OCI-LY7 (cell line): ENCODE results near the gene COX19. TPM values are rescaled to one million over a fixed set of nuclear protein-coding genes. Genes with fewer than 3 reads are reported as not detected.

ENCODE experiments used
- BruUV-seq: library from RNA; stranded (reverse); fragments of 400-500 nt; replicated peaks from 2 replicates; lab custom pipeline; 2021; lab: Mats Ljungman, UMichigan
- CTCF ChIA-PET: fragments of 300-600 bp; sonication (Branson Sonifier 250); formaldehyde crosslinking; loops from one replicate; lab custom pipeline; 2022; ENCODE audit warnings: antibody characterized with exemption; ENCODE audit not compliant: unreplicated experiment; lab: Charles Lee
- POLR2A ChIA-PET: fragments of 300-600 bp; sonication (Branson Sonifier 250); formaldehyde crosslinking; loops from one replicate; lab custom pipeline; 2022; ENCODE audit warnings: antibody characterized with exemption; lab: Charles Lee
- DNase-seq: peaks from one replicate; pipeline ENCODE4 v3.0.0-alpha.2; 2015; ENCODE audit warnings: low spot score
- H2AFZ ChIP-seq: fragments of 200-600 bp; sonication (generic), shearing (Covaris generic); 2 replicates; pipeline ENCODE4 v1.6.1; 2014; ENCODE audit warnings: mild to moderate bottlenecking, antibody characterized with exemption, low read length, moderate library complexity
- H3K27ac ChIP-seq: fragments of 200-600 bp; sonication (generic); 2 replicates; pipeline ENCODE4 v1.5.1; 2014; ENCODE audit warnings: mixed run types, low read depth, mild to moderate bottlenecking, moderate library complexity, low read length, inconsistent platforms; ENCODE audit not compliant: poor library complexity, severe bottlenecking
- H3K36me3 ChIP-seq: fragments of 200-600 bp; sonication (generic); 2 replicates; pipeline ENCODE4 v1.6.1; 2014; ENCODE audit warnings: mild to moderate bottlenecking, antibody characterized with exemption, low read length, moderate library complexity, mixed read lengths; ENCODE audit not compliant: insufficient read depth
- H3K4me1 ChIP-seq: fragments of 200-600 bp; sonication (generic); 2 replicates; pipeline ENCODE4 v1.5.1; 2014; ENCODE audit warnings: mild to moderate bottlenecking, low read length; ENCODE audit not compliant: insufficient read depth, poor library complexity, severe bottlenecking
- H3K4me2 ChIP-seq: fragments of 200-600 bp; sonication (generic); 2 replicates; pipeline ENCODE4 v1.6.1; 2014; ENCODE audit warnings: mild to moderate bottlenecking, low read length
- H3K4me3 ChIP-seq: fragments of 200-600 bp; sonication (generic); 2 replicates; pipeline ENCODE4 v1.5.1; 2014; ENCODE audit warnings: mild to moderate bottlenecking, low read depth, low read length; ENCODE audit not compliant: poor library complexity, severe bottlenecking
- H3K79me2 ChIP-seq: fragments of 200-600 bp; sonication (generic); 2 replicates; pipeline ENCODE4 v1.6.1; 2016; ENCODE audit warnings: low read depth, mild to moderate bottlenecking, low read length, moderate library complexity, mixed read lengths; ENCODE audit not compliant: insufficient read depth
- H3K9me2 ChIP-seq: fragments of 200-600 bp; sonication (generic); 2 replicates; pipeline ENCODE4 v1.6.1; 2016; ENCODE audit warnings: mild to moderate bottlenecking, low read length, mixed read lengths; ENCODE audit not compliant: insufficient read depth
- H3K9me3 ChIP-seq: fragments of 200-600 bp; sonication (generic); 2 replicates; pipeline ENCODE4 v1.6.1; 2014; ENCODE audit warnings: mild to moderate bottlenecking, mixed run types, low read length, mixed read lengths
- H4K20me1 ChIP-seq: fragments of 200-600 bp; sonication (generic); 2 replicates; pipeline ENCODE4 v1.6.1; 2014; ENCODE audit warnings: mild to moderate bottlenecking, antibody characterized with exemption, low read length, moderate library complexity, mixed read lengths; ENCODE audit not compliant: insufficient read depth
- CTCF ChIP-seq: fragments of 200-600 bp; sonication (generic); conservative IDR thresholded peaks from 2 replicates; pipeline ENCODE4 v1.5.1; 2014; ENCODE audit warnings: mild to moderate bottlenecking, antibody characterized with exemption, low read length, moderate library complexity, mixed read lengths
- EZH2phosphoT487 ChIP-seq: fragments of 200-600 bp; sonication (generic); IDR thresholded peaks from 2 replicates; pipeline ENCODE4 v1.6.1; 2018; ENCODE audit warnings: low read depth, borderline replicate concordance, mild to moderate bottlenecking, mixed run types, antibody characterized with exemption, low read length, moderate library complexity, mixed read lengths
- intact Hi-C: fragments of 100-400 bp; cut with micrococcal nuclease; formaldehyde crosslinking; loops from one replicate; pipeline ENCODE4 v1.10.0; 2022; ENCODE audit not compliant: unreplicated experiment
- total RNA-seq, 2 experiments: library from RNA; depleted of rRNA in 1 of 2; stranded (reverse); fragments of >200 nt in 1 of 2; shearing (Covaris generic) in 1 of 2; gene quantifications; 2 replicates each; pipeline ENCODE4 v1.2.3, GENCODE V29; 2014 to 2022

The COX19 gene
- total RNA-seq, 2 experiments from 2014 or later, result 23.2 to 43.1 TPM

GRCh38 chr7:981793-982510 lies 6.6 kb upstream of the COX19 start:
- POLR2A ChIA-PET, result interaction anchor here (0.9 to 1.1 kb wide), 2 partner anchors 11 to 83 kb away, joined by 3 read pairs; no protein-coding TSS in a partner anchor
- intact Hi-C loops, result loop anchor here (2.0 kb wide), 1 partner anchor 59 kb away; no protein-coding TSS in a partner anchor

GRCh38 chr7:979886-980571 lies 4.7 kb upstream of the COX19 start:
- H4K20me1 ChIP-seq, result no peaks in the 10 kb centered on the region
- H3K9me2 ChIP-seq, result no peaks in the 10 kb centered on the region
- DNase-seq, result peak; percentile 96
- no peaks in the 10 kb centered on the region for H3K9me3 ChIP-seq
- ChIA-PET CTCF (no interaction called here), POLR2A (interaction anchor here (0.7 to 1.2 kb wide), 2 partner anchors 8 to 72 kb away, joined by 4 to 5 read pairs; no protein-coding TSS in a partner anchor)
- H2AFZ ChIP-seq, result peak overlapping the region; percentile 29; the same call in 1 of the 2 replicates
- H3K27ac ChIP-seq, result peak overlapping the region; percentile 93
- peaks cover 3% of the 10 kb centered on the region; the same call in 1 of the 2 replicates for H3K79me2 ChIP-seq
- intact Hi-C loops, result loop anchor here (1.0 to 2.0 kb wide), 3 partner anchors 46 to 106 kb away; no protein-coding TSS in a partner anchor
- TF ChIP-seq EZH2phosphoT487, result no peak
- H3K4me3 ChIP-seq, result peak overlapping the region; percentile 46
- H3K4me1 ChIP-seq, result peaks cover 79% of the 10 kb centered on the region
- H3K36me3 ChIP-seq, result no peaks in the 10 kb centered on the region
- BruUV-seq, result no TSS peak
- H3K4me2 ChIP-seq, result peak overlapping the region; percentile 53

More at GRCh38 chr7:981793-982510, 6.6 kb upstream of the COX19 start:
- TF ChIP-seq CTCF (no peak), EZH2phosphoT487 (no peak)
- Histone ChIP-seq H3K4me2 (0 out of 2 replicates have a peak overlapping the region, but pooled peaks have one; percentile 53), H3K79me2 (no peaks in the 10 kb centered on the region), H3K4me1 (peaks cover 68% of the 10 kb centered on the region), H3K36me3 (no peaks in the 10 kb centered on the region), H3K9me2 (no peaks in the 10 kb centered on the region), H3K9me3 (no peaks in the 10 kb centered on the region), H4K20me1 (no peaks in the 10 kb centered on the region), H3K4me3 (no peak overlapping the region), H3K27ac (peak overlapping the region; percentile 93), H2AFZ (no peak overlapping the region)
- CTCF ChIA-PET, result interaction anchor here (1.5 kb wide), 1 partner anchor 11 kb away, joined by 5 read pairs; no protein-coding TSS in a partner anchor
- no peak for DNase-seq
- BruUV-seq, result no TSS peak

GRCh38 chr7:979151-979550 lies 3.8 kb upstream of the COX19 start:
- no peaks in the 10 kb centered on the region for H3K9me3 ChIP-seq
- ChIA-PET POLR2A (interaction anchor here (1.1 kb wide), 1 partner anchor 23 kb away, joined by 11 read pairs; no protein-coding TSS in a partner anchor), CTCF (interaction anchor here (1.1 kb wide), 1 partner anchor 22 kb away, joined by 4 read pairs; no protein-coding TSS in a partner anchor)
- no peak for TF ChIP-seq EZH2phosphoT487
- no peak for TF ChIP-seq CTCF
- H4K20me1 ChIP-seq, result peaks cover 4% of the 10 kb centered on the region; the same call in 1 of the 2 replicates
- H3K27ac ChIP-seq, result peak overlapping the region; percentile 93
- no peak overlapping the region for H3K4me3 ChIP-seq
- H2AFZ ChIP-seq, result no peak overlapping the region
- BruUV-seq, result no TSS peak
- peaks cover 79% of the 10 kb centered on the region for H3K4me1 ChIP-seq
- intact Hi-C loops, result no loop called here
- no peaks in the 10 kb centered on the region for H3K36me3 ChIP-seq
- peaks cover 12% of the 10 kb centered on the region for H3K79me2 ChIP-seq
- H3K4me2 ChIP-seq, result peak overlapping the region; percentile 53
- no peak for DNase-seq
- no peaks in the 10 kb centered on the region for H3K9me2 ChIP-seq
